ENCODE measurements around the gene WASL.

Gene WASL

DNA sequence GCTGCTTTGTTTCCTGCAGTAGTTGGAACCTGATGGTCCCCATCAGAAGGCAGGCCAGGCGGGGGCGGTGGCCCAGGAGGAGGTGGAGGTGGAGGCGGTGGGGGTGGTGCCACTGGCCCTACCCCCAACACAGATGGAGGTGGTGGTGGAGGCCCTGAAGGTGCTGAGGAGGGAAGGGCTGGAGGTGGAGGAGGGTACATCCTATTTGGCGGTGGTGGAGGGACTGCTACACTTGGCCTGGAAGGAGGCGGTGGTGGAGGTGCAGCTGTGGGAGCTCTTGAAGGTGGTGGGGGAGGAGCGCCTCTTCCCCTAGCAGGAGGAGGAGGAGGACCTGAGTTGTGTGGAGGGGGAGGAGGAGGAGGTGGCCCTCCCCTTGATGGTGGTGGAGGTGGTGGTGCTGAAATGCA lies 56.3 kb downstream of the WASL start:
- H3K9me3 ChIP-seq (ENCODE audit: control insufficient read depth in 2 of 2, low read length in 2 of 2) = no peaks in the 10 kb centered on the region
- peaks cover 7 to 27% of the 10 kb centered on the region in 2 donors for H3K36me3 ChIP-seq (ENCODE audit: control insufficient read depth in 2 of 2, insufficient read depth in 2 of 2, low read length in 2 of 2)
- no peak overlapping the region for H3K4me3 ChIP-seq (ENCODE audit: low read length in 2 of 2)
- H3K27me3 ChIP-seq (ENCODE audit: control insufficient read depth in 1 of 2, insufficient read depth in 2 of 2, low read length in 2 of 2) = no peaks in the 10 kb centered on the region
- H3K27ac ChIP-seq (ENCODE audit: low read length) = no peak overlapping the region
- H3K4me1 ChIP-seq (ENCODE audit: control insufficient read depth, insufficient read depth, low read length) = no peaks in the 10 kb centered on the region
- no peak overlapping the region for H3K9ac ChIP-seq (ENCODE audit: low read length in 2 of 2)

DNA sequence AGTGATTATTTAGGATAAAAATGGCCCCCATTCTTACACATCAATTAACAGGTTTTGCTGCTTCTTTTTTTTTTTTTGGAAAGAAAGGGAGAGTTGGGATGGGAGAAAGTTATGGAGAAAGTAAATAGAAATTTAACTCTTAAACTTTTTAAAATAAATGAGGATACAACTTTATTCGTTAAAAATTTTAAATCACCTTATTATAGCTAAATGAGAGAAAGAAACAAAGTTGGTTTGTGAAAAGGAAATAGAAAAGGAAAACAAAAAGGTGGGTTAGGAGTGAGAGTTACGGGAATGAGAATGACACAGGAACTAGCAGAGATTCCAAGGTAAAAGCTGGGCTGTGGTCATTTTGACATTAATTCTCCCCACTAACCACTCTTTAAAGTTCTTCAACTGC lies 58.3 kb downstream of the WASL start:
- Histone ChIP-seq H3K9me3 (ENCODE audit: control insufficient read depth in 2 of 2, low read length in 2 of 2) (no peaks in the 10 kb centered on the region), H3K27ac (ENCODE audit: low read length) (no peak overlapping the region), H3K4me1 (ENCODE audit: control insufficient read depth, insufficient read depth, low read length) (no peaks in the 10 kb centered on the region), H3K27me3 (ENCODE audit: control insufficient read depth in 1 of 2, insufficient read depth in 2 of 2, low read length in 2 of 2) (no peaks in the 10 kb centered on the region), H3K4me3 (ENCODE audit: low read length in 2 of 2) (no peak overlapping the region), H3K36me3 (ENCODE audit: control insufficient read depth in 2 of 2, insufficient read depth in 2 of 2, low read length in 2 of 2) (peaks cover 4 to 27% of the 10 kb centered on the region in 2 donors), H3K9ac (ENCODE audit: low read length in 2 of 2) (no peak overlapping the region)

DNA sequence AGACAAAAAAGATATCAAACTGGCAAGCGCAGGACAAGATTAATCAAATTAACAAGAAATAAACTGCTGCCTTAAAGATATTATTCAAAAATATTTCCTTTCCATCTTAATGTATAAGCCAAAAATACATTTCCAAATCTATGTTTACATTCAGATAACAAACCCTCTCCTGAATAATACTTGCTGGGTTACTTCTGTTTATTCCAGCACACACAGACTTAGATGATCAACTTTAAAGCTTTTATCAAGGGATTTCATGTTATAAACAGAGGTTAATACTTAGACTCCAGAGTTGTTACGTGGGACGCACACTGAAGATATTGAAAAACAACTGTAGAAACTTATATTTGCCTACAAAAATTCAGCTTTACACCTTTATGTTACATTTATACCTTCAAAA lies 59.6 kb downstream of the WASL start:
- Histone ChIP-seq H3K9ac (ENCODE audit: low read length in 2 of 2) (no peak overlapping the region), H3K4me1 (ENCODE audit: control insufficient read depth, insufficient read depth, low read length) (no peaks in the 10 kb centered on the region), H3K4me3 (ENCODE audit: low read length in 2 of 2) (no peak overlapping the region), H3K27me3 (ENCODE audit: control insufficient read depth in 1 of 2, insufficient read depth in 2 of 2, low read length in 2 of 2) (no peaks in the 10 kb centered on the region), H3K36me3 (ENCODE audit: control insufficient read depth in 2 of 2, insufficient read depth in 2 of 2, low read length in 2 of 2) (peaks cover 4 to 23% of the 10 kb centered on the region in 2 donors), H3K9me3 (ENCODE audit: control insufficient read depth in 2 of 2, low read length in 2 of 2) (no peaks in the 10 kb centered on the region), H3K27ac (ENCODE audit: low read length) (no peak overlapping the region)

DNA sequence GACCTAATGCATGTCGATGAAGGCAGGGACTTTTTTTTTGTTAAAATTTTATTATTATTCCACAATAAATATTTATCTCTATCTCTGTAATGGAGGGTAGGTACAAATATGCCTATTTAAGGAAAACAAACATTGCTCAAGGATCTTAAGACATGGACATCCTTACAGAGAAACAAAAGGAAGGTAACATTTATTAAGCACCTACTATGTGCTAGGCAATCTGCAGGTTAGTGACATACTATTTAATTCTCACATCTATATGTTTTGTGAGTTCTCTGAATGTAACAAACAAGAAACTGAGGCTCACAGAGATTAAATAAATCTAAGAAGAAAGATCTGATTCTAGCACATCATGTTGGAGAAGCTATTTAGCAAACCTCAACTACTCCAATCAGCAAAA lies 61.1 kb downstream of the WASL start:
- Histone ChIP-seq H3K4me1 (ENCODE audit: control insufficient read depth, insufficient read depth, low read length) (no peaks in the 10 kb centered on the region), H3K9me3 (ENCODE audit: control insufficient read depth in 2 of 2, low read length in 2 of 2) (no peaks in the 10 kb centered on the region), H3K9ac (ENCODE audit: low read length in 2 of 2) (no peak overlapping the region), H3K27ac (ENCODE audit: low read length) (no peak overlapping the region), H3K27me3 (ENCODE audit: control insufficient read depth in 1 of 2, insufficient read depth in 2 of 2, low read length in 2 of 2) (no peaks in the 10 kb centered on the region), H3K4me3 (ENCODE audit: low read length in 2 of 2) (no peak overlapping the region), H3K36me3 (ENCODE audit: control insufficient read depth in 2 of 2, insufficient read depth in 2 of 2, low read length in 2 of 2) (peaks cover 4 to 23% of the 10 kb centered on the region in 2 donors)

DNA sequence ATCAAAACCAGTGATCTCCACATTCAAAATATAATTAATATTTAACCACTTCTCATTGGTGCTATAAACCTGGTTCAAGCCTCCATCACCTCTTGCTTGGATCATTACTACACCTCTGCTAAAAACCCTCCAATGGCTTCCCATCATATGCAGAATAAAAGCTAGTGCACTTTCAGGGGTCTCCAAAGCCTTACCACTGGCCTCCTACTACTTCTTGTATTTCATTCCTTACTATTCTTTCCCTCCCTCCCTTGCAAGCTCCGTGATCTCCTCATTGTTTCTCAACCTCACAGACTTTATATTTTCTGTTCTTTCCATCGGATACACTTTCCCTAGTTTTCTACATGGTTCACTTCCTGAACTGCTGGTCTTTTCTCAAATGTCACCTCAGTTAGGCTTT lies 61.6 kb downstream of the WASL start:
- H3K36me3 ChIP-seq (ENCODE audit: control insufficient read depth in 2 of 2, insufficient read depth in 2 of 2, low read length in 2 of 2) = peaks cover 0 to 17% of the 10 kb centered on the region in 2 donors
- no peak overlapping the region for H3K9ac ChIP-seq (ENCODE audit: low read length in 2 of 2)
- H3K27me3 ChIP-seq (ENCODE audit: control insufficient read depth in 1 of 2, insufficient read depth in 2 of 2, low read length in 2 of 2) = no peaks in the 10 kb centered on the region
- H3K9me3 ChIP-seq (ENCODE audit: control insufficient read depth in 2 of 2, low read length in 2 of 2) = no peaks in the 10 kb centered on the region
- no peak overlapping the region for H3K4me3 ChIP-seq (ENCODE audit: low read length in 2 of 2)
- no peaks in the 10 kb centered on the region for H3K4me1 ChIP-seq (ENCODE audit: control insufficient read depth, insufficient read depth, low read length)
- H3K27ac ChIP-seq (ENCODE audit: low read length) = no peak overlapping the region

DNA sequence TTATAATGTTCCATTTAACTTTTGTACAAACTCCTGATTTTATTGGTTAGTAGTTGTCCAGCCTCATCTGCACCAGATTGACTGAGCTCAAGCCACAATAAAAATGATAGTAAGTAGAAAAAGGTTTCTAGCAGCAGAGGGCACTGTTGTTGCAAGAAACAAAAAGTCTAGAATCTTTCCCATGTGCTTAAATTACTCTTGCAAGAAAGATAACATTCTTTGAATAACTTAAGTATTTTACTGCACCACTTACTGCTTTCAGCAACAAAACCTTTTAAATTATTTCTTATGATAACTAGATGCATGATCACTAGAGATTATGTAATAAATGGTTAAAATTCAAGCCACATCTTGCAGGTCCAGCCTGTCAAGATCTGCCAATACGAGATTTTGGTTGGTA lies 66.1 kb downstream of the WASL start:
- H3K27me3 ChIP-seq (ENCODE audit: control insufficient read depth in 1 of 2, insufficient read depth in 2 of 2, low read length in 2 of 2) = no peaks in the 10 kb centered on the region
- H3K36me3 ChIP-seq (ENCODE audit: control insufficient read depth in 2 of 2, insufficient read depth in 2 of 2, low read length in 2 of 2) = peaks cover 5 to 15% of the 10 kb centered on the region in 2 donors
- no peaks in the 10 kb centered on the region for H3K9me3 ChIP-seq (ENCODE audit: control insufficient read depth in 2 of 2, low read length in 2 of 2)
- H3K27ac ChIP-seq (ENCODE audit: low read length) = no peak overlapping the region
- H3K9ac ChIP-seq (ENCODE audit: low read length in 2 of 2) = no peak overlapping the region
- no peaks in the 10 kb centered on the region for H3K4me1 ChIP-seq (ENCODE audit: control insufficient read depth, insufficient read depth, low read length)
- no peak overlapping the region for H3K4me3 ChIP-seq (ENCODE audit: low read length in 2 of 2)

DNA sequence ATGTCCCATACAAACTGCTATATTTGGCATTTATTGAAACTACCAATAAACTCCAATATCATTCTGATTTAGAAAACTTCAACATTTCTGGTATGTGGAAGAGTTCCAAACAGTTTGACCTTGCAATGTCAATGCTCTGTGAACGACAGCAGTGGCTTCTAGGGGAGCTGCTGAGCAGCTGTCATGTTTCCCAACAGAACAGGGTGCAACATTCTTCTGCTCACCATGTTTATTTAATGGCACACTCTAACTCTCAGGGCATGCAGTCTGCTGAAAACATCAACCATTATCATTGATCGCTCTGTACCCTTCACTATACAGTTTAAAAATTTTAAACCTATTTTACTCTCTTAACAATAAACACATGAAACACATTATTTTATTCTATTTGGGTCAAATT lies 67.2 kb downstream of the WASL start:
- H3K4me1 ChIP-seq (ENCODE audit: control insufficient read depth, insufficient read depth, low read length) = no peaks in the 10 kb centered on the region
- H3K9ac ChIP-seq (ENCODE audit: low read length in 2 of 2) = no peak overlapping the region
- H3K4me3 ChIP-seq (ENCODE audit: low read length in 2 of 2) = no peak overlapping the region
- H3K27me3 ChIP-seq (ENCODE audit: control insufficient read depth in 1 of 2, insufficient read depth in 2 of 2, low read length in 2 of 2) = no peaks in the 10 kb centered on the region
- H3K9me3 ChIP-seq (ENCODE audit: control insufficient read depth in 2 of 2, low read length in 2 of 2) = no peaks in the 10 kb centered on the region
- peaks cover 5 to 15% of the 10 kb centered on the region in 2 donors for H3K36me3 ChIP-seq (ENCODE audit: control insufficient read depth in 2 of 2, insufficient read depth in 2 of 2, low read length in 2 of 2)
- no peak overlapping the region for H3K27ac ChIP-seq (ENCODE audit: low read length)

DNA sequence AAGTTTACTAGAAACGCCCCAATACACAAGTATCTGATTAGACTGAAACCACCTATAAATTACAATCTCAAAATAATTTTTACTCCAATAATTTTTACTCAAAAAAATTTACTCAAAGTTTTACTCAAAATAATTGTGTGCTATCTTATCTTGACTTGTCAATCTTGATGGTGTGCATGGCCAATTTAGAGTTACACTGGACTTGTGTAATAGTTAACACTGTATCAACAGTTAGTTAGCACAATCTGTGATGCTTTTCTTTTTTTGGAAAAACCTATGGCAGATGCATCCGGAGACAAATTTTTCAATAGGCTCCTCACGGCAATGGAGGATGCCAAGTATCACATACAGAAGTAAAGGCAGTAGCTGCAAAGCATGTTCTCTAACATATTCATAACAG lies 68.2 kb downstream of the WASL start:
- Histone ChIP-seq H3K9me3 (ENCODE audit: control insufficient read depth in 2 of 2, low read length in 2 of 2) (no peaks in the 10 kb centered on the region), H3K27me3 (ENCODE audit: control insufficient read depth in 1 of 2, insufficient read depth in 2 of 2, low read length in 2 of 2) (no peaks in the 10 kb centered on the region), H3K36me3 (ENCODE audit: control insufficient read depth in 2 of 2, insufficient read depth in 2 of 2, low read length in 2 of 2) (peaks cover 5 to 15% of the 10 kb centered on the region in 2 donors), H3K27ac (ENCODE audit: low read length) (no peak overlapping the region), H3K4me1 (ENCODE audit: control insufficient read depth, insufficient read depth, low read length) (no peaks in the 10 kb centered on the region), H3K4me3 (ENCODE audit: low read length in 2 of 2) (no peak overlapping the region), H3K9ac (ENCODE audit: low read length in 2 of 2) (no peak overlapping the region)

DNA sequence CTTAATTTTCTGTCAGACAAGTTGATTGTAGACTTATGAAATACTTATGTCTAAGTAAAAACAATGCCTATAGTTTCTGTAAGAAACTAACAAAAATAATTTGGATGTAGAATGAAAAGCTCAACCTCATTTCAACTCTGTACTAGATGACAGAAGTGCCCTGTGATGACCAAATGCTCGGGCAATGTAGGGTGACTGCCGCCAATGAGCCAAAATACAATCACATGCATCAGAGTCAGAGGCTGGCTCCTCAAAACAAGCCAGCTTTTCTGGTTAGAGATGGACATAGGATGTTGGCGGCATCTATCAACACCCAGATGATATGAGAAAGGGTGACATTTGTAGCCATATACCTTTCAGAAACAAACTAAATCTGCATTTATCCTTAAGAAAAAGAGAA lies 69.2 kb downstream of the WASL start:
- Histone ChIP-seq H3K4me1 (ENCODE audit: control insufficient read depth, insufficient read depth, low read length) (no peaks in the 10 kb centered on the region), H3K36me3 (ENCODE audit: control insufficient read depth in 2 of 2, insufficient read depth in 2 of 2, low read length in 2 of 2) (peaks cover 5 to 15% of the 10 kb centered on the region in 2 donors), H3K27ac (ENCODE audit: low read length) (no peak overlapping the region), H3K27me3 (ENCODE audit: control insufficient read depth in 1 of 2, insufficient read depth in 2 of 2, low read length in 2 of 2) (no peaks in the 10 kb centered on the region), H3K4me3 (ENCODE audit: low read length in 2 of 2) (no peak overlapping the region), H3K9me3 (ENCODE audit: control insufficient read depth in 2 of 2, low read length in 2 of 2) (no peaks in the 10 kb centered on the region), H3K9ac (ENCODE audit: low read length in 2 of 2) (no peak overlapping the region)

DNA sequence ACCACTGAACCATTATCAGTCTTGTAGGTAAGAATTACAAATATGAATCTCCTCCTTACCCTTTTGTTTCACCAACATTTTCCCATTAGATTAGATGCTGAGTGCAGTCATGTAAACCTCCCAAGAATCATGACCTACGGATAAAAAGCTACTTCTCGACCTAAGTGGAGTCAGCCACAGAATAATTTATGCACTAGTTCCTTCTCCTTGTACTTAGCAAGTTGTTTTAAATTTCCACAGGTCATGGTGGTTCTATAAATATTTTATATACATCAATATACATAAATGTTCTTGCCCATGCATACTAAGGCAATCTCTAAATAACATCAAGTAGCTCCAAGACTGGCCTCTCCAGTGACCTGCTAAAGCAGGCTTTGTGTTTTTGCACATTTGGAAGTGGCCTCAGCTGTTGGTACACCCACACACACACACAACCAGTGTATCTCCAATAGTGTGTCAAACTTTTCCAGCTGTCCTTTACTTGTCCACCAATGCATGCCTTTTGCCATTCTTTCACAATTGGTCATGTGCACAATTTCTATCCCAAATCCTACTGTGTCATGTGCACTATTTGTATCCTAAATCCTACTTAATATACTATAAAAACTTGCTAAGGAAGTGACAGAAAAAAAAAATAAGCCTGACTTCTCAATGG lies 71.6 kb downstream of the WASL start:
- H3K36me3 ChIP-seq (ENCODE audit: control insufficient read depth in 2 of 2, insufficient read depth in 2 of 2, low read length in 2 of 2) = peaks cover 5 to 15% of the 10 kb centered on the region in 2 donors
- H3K27ac ChIP-seq (ENCODE audit: low read length) = no peak overlapping the region
- H3K9me3 ChIP-seq (ENCODE audit: control insufficient read depth in 2 of 2, low read length in 2 of 2) = no peaks in the 10 kb centered on the region
- H3K9ac ChIP-seq (ENCODE audit: low read length in 2 of 2) = no peak overlapping the region
- no peaks in the 10 kb centered on the region for H3K27me3 ChIP-seq (ENCODE audit: control insufficient read depth in 1 of 2, insufficient read depth in 2 of 2, low read length in 2 of 2)
- no peak overlapping the region for H3K4me3 ChIP-seq (ENCODE audit: low read length in 2 of 2)
- H3K4me1 ChIP-seq (ENCODE audit: control insufficient read depth, insufficient read depth, low read length) = no peaks in the 10 kb centered on the region

DNA sequence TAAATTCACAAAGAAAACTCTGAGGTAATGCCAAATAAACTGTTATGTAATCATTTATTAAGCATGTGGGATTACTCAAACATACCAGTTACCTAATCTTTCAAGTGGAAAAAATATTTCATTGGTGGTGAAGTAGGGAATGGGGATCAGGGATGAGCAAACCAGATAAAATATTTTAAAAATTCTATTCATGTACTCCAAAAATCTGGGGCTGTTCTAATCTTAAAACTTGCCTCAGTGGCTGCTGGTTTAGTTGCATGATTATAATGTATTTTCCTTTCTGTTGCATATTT lies 73.7 kb downstream of the WASL start:
- Histone ChIP-seq H3K4me1 (ENCODE audit: control insufficient read depth, insufficient read depth, low read length) (no peaks in the 10 kb centered on the region), H3K27me3 (ENCODE audit: control insufficient read depth in 1 of 2, insufficient read depth in 2 of 2, low read length in 2 of 2) (no peaks in the 10 kb centered on the region), H3K4me3 (ENCODE audit: low read length in 2 of 2) (no peak overlapping the region), H3K9ac (ENCODE audit: low read length in 2 of 2) (no peak overlapping the region), H3K9me3 (ENCODE audit: control insufficient read depth in 2 of 2, low read length in 2 of 2) (no peaks in the 10 kb centered on the region), H3K36me3 (ENCODE audit: control insufficient read depth in 2 of 2, insufficient read depth in 2 of 2, low read length in 2 of 2) (peaks cover 5 to 9% of the 10 kb centered on the region in 2 donors), H3K27ac (ENCODE audit: low read length) (no peak overlapping the region)
